ENCODE results near the gene ARMC2.

ARMC2 gene

GRCh38 chr6:108872141-108872557 is 23.9 kb downstream of the ARMC2 start:
- Histone ChIP-seq H3K27me3 (no peaks in the 10 kb centered on the region), H3K36me3 (peaks cover 8% of the 10 kb centered on the region), H3K27ac (peak overlapping the region; percentile 7), H3K4me3 (ENCODE audit: low read depth in 1 of 2, low read length in 1 of 2) (no peak overlapping the region), H3K9me3 (no peaks in the 10 kb centered on the region), H3K4me1 (ENCODE audit: control insufficient read depth in 1 of 2, insufficient read depth in 1 of 2, low read depth in 1 of 2, low read length in 1 of 2) (peaks cover 17 to 24% of the 10 kb centered on the region in 2 experiments)
- TF ChIP-seq, protein P1, sequence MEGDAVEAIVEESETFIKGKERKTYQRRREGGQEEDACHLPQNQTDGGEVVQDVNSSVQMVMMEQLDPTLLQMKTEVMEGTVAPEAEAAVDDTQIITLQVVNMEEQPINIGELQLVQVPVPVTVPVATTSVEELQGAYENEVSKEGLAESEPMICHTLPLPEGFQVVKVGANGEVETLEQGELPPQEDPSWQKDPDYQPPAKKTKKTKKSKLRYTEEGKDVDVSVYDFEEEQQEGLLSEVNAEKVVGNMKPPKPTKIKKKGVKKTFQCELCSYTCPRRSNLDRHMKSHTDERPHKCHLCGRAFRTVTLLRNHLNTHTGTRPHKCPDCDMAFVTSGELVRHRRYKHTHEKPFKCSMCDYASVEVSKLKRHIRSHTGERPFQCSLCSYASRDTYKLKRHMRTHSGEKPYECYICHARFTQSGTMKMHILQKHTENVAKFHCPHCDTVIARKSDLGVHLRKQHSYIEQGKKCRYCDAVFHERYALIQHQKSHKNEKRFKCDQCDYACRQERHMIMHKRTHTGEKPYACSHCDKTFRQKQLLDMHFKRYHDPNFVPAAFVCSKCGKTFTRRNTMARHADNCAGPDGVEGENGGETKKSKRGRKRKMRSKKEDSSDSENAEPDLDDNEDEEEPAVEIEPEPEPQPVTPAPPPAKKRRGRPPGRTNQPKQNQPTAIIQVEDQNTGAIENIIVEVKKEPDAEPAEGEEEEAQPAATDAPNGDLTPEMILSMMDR (IDR thresholded peaks at IDR 0.05): no peak

DNA sequence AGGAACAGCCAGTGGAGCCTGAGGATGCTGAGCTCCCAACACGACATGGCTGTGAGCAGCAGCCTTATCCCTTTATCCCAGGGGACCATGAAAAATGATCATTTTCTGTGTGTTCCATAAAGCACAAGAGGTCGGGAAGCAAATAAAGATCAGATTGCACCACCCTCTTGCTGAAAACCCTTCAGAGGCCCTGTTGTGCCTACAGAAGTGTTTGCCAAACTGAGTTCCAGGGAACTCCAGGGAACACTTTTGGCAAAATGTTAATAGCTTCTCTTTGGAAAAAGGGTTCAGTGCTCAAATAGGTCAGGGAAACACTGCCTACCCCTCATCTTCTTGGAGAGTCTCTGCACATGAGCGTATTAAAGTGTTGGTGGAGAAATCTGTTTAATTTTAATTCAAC is 24.4 kb downstream of the ARMC2 start:
- Histone ChIP-seq H3K4me1 (ENCODE audit: control insufficient read depth in 1 of 2, insufficient read depth in 1 of 2, low read depth in 1 of 2, low read length in 1 of 2) (peaks cover 17 to 24% of the 10 kb centered on the region in 2 experiments), H3K4me3 (ENCODE audit: low read depth in 1 of 2, low read length in 1 of 2) (no peak overlapping the region), H3K36me3 (peaks cover 8% of the 10 kb centered on the region), H3K27me3 (no peaks in the 10 kb centered on the region), H3K9me3 (no peaks in the 10 kb centered on the region), H3K27ac (peak overlapping the region; percentile 7)
- TF ChIP-seq, protein P1 (IDR thresholded peaks at IDR 0.05): no peak

DNA sequence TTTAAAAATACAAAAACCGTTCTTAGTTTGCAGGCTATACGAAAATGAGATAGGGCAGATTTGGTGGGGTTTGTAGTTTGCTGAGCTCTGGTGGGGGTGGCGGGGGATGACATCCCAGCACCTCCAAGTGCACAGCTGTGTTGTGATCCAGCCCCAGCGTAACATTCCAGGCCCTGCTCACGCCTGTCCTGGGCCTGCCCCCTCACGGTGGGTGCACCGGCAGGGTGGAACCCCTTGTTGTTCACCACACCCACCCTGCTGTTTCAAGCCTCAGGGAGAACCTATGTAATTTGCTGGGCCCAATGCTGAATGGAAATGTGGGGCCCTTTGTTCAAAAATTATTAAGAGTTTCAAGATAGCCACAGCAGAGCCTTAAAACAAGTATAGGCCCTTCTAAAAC is 25.0 kb downstream of the ARMC2 start:
- Histone ChIP-seq H3K27me3 (no peaks in the 10 kb centered on the region), H3K4me1 (ENCODE audit: control insufficient read depth in 1 of 2, insufficient read depth in 1 of 2, low read depth in 1 of 2, low read length in 1 of 2) (peaks cover 17 to 24% of the 10 kb centered on the region in 2 experiments), H3K9me3 (no peaks in the 10 kb centered on the region), H3K4me3 (ENCODE audit: low read depth in 1 of 2, low read length in 1 of 2) (no peak overlapping the region), H3K27ac (peak overlapping the region; percentile 13), H3K36me3 (peaks cover 13% of the 10 kb centered on the region)
- TF ChIP-seq, protein P1 (IDR thresholded peaks at IDR 0.05): no peak

DNA sequence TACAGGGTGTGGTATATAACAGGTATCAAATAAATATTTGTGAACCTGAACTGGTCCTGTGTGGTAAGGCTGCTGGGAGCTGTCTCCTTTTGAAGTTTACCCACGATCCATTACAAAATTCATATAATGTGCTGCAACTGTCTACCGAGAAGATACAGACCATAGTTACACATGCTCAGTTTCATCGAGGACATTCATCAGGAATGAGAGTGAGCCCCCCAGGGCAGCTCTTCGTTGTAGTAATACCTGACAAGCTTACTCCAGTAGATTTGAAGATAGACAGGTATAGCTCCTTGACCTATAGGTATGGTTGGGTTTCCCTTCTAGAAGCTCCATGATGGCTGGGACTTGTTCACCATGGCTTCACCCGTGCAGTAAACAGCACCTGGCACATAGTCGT is 25.7 kb downstream of the ARMC2 start:
- Histone ChIP-seq H3K9me3 (no peaks in the 10 kb centered on the region), H3K27me3 (no peaks in the 10 kb centered on the region), H3K4me3 (ENCODE audit: low read depth in 1 of 2, low read length in 1 of 2) (no peak overlapping the region), H3K4me1 (ENCODE audit: control insufficient read depth in 1 of 2, insufficient read depth in 1 of 2, low read depth in 1 of 2, low read length in 1 of 2) (peaks cover 17 to 24% of the 10 kb centered on the region in 2 experiments), H3K36me3 (peaks cover 16% of the 10 kb centered on the region), H3K27ac (peak overlapping the region; percentile 75)
- TF ChIP-seq, protein P1 (IDR thresholded peaks at IDR 0.05): no peak

- Histone ChIP-seq H3K9me3 (no peaks in the 10 kb centered on the region), H3K36me3 (peaks cover 16% of the 10 kb centered on the region), H3K27me3 (no peaks in the 10 kb centered on the region), H3K4me3 (ENCODE audit: low read depth in 1 of 2, low read length in 1 of 2) (no peak overlapping the region), H3K27ac (peak overlapping the region; percentile 75), H3K4me1 (ENCODE audit: control insufficient read depth in 1 of 2, insufficient read depth in 1 of 2, low read depth in 1 of 2, low read length in 1 of 2) (peaks cover 17 to 24% of the 10 kb centered on the region in 2 experiments)
- TF ChIP-seq, protein P1 (IDR thresholded peaks at IDR 0.05): no peak
Observed at GRCh38 chr6:108874470-108875160, 26.4 kb downstream of the ARMC2 start.
